PC-9 (cell line): ENCODE results near the gene IL17RB. TPM values are rescaled to one million over a fixed set of nuclear protein-coding genes. Genes with fewer than 3 reads are reported as not detected.

Source experiments
- BruUV-seq: library from RNA; stranded (reverse); fragments of 400-500 nt; replicated peaks from 2 replicates; lab custom pipeline; 2021; lab: Mats Ljungman, UMichigan
- CTCF ChIA-PET: fragments of 300-600 bp; sonication (Branson Sonifier 250); formaldehyde crosslinking; loops from one replicate; lab custom pipeline; 2022; ENCODE audit warnings: antibody characterized with exemption; lab: Charles Lee
- POLR2A ChIA-PET: fragments of 300-600 bp; sonication (Branson Sonifier 250); formaldehyde crosslinking; loops from one replicate; lab custom pipeline; 2022; ENCODE audit warnings: antibody characterized with exemption; ENCODE audit not compliant: unreplicated experiment; lab: Charles Lee
- DNase-seq, 2 experiments: peaks; one replicate each; pipeline versions ENCODE4 v3.0.0 to v3.0.0-alpha.2; 2015 to 2022; ENCODE audit warnings: mixed read lengths in 1 of 2
- H2AFZ ChIP-seq: fragments of 200-600 bp; sonication (generic); 2 replicates; pipeline ENCODE4 v1.8.1; 2017; ENCODE audit warnings: antibody characterized with exemption
- H3F3A ChIP-seq: fragments of 200-600 bp; sonication (generic); 2 replicates; pipeline ENCODE4 v1.8.1; 2017; ENCODE audit warnings: antibody characterized with exemption, mild to moderate bottlenecking, low read depth; ENCODE audit not compliant: insufficient read depth
- H3K27ac ChIP-seq: fragments of 200-600 bp; sonication (generic); 2 replicates; pipeline ENCODE4 v1.6.1; 2016; ENCODE audit warnings: mixed run types
- H3K27me3 ChIP-seq: fragments of 200-600 bp; sonication (generic); 2 replicates; pipeline ENCODE4 v1.6.1; 2016; ENCODE audit warnings: low read depth, mixed run types; ENCODE audit not compliant: insufficient read depth
- H3K36me3 ChIP-seq: fragments of 200-600 bp; sonication (generic); 2 replicates; pipeline ENCODE4 v1.6.1; 2016; ENCODE audit warnings: low read depth, mixed run types
- H3K4me1 ChIP-seq: fragments of 200-600 bp; sonication (generic); replicated peaks from 2 replicates; pipeline ENCODE4 v1.6.1; 2016; ENCODE audit warnings: mixed run types; ENCODE audit not compliant: insufficient read depth
- H3K4me2 ChIP-seq: fragments of 200-600 bp; sonication (generic); 2 replicates; pipeline ENCODE4 v1.6.1; 2017; ENCODE audit warnings: mixed run types
- H3K4me3 ChIP-seq: fragments of 200-600 bp; sonication (generic); 2 replicates; pipeline ENCODE4 v1.6.1; 2016; ENCODE audit warnings: mixed run types
- H3K79me2 ChIP-seq: fragments of 200-600 bp; sonication (generic); 2 replicates; pipeline ENCODE4 v1.6.1; 2017; ENCODE audit warnings: low read depth, mixed run types
- H3K9me2 ChIP-seq: fragments of 200-600 bp; sonication (generic); 2 replicates; pipeline ENCODE4 v1.8.1; 2017; ENCODE audit warnings: mild to moderate bottlenecking; ENCODE audit not compliant: insufficient read depth
- H3K9me3 ChIP-seq: fragments of 200-600 bp; sonication (generic); 2 replicates; pipeline ENCODE4 v1.8.1; 2016; ENCODE audit warnings: low read depth; ENCODE audit not compliant: insufficient read depth
- H4K20me1 ChIP-seq: fragments of 200-600 bp; sonication (generic); 2 replicates; pipeline ENCODE4 v1.8.1; 2017; ENCODE audit not compliant: insufficient read depth
- EZH2 ChIP-seq: fragments of 200-600 bp; sonication (generic); IDR thresholded peaks from 2 replicates; pipeline ENCODE4 v1.8.0; 2017; ENCODE audit warnings: antibody characterized with exemption, low read depth
- intact Hi-C: fragments of 100-400 bp; cut with micrococcal nuclease; formaldehyde crosslinking; loops from one replicate; pipeline ENCODE4 v1.10.0; 2022; ENCODE audit not compliant: unreplicated experiment
- total RNA-seq: library from RNA; stranded (reverse); gene quantifications from 2 replicates; pipeline ENCODE4 v1.2.3, GENCODE V29; 2021
- TF ChIP-seq, protein P1 (sequence below): fragments of 200-600 bp; sonication (generic); conservative IDR thresholded peaks from 2 replicates; pipeline ENCODE4 v1.6.1; 2017; ENCODE audit warnings: mixed run types, antibody characterized with exemption, mild to moderate bottlenecking, moderate library complexity

IL17RB gene
- total RNA-seq, 1 experiment from 2014 or later = not detected

DNA sequence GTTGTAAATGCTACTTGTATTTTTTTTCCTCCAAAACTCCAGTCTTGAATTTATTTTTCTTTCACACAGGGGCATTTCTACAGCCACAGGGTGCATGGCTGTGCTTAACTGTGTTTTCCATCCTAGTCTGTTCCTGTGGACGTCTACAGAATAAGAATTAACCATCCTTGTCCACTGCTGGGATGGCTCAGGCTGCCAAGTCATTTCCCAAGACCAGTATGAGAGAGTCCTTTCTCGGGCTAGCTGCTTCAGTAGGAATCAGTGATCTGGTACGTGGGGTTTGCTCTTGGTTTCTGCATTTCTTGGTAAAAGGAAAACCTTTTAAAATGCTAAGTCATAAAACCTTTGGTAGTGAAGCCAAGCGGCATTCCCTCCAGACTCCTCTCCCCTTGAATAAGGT is 29.9 kb upstream of the IL17RB start:
- CTCF ChIA-PET = no interaction called here
- H3F3A ChIP-seq = no peaks in the 10 kb centered on the region

DNA sequence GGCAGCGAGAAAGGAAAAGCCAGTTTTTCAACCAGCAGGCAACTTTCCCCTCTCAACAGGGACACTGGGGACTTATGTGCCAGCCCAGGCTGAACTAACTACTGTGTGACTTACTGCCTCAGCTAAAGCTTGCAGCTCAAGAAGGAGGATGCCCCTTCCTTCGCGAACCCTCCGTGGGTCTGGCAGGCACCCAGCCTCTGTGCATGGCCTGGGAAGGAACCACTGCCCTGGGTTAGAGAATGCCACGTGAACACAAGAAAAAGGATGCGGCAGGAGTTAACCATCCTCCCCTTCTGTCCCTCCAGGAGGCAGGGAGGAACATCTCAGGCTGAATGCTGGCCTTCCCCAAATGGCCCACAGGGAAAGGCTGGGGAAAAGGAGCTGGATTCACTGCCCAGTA is 29.2 kb upstream of the IL17RB start:
- Histone ChIP-seq H3K27me3 (peaks cover 92% of the 10 kb centered on the region), H2AFZ (no peak overlapping the region), H3K4me1 (no peaks in the 10 kb centered on the region), H3K9me2 (no peaks in the 10 kb centered on the region), H4K20me1 (no peaks in the 10 kb centered on the region), H3F3A (no peaks in the 10 kb centered on the region), H3K36me3 (no peaks in the 10 kb centered on the region), H3K4me3 (no peak overlapping the region), H3K9me3 (no peaks in the 10 kb centered on the region), H3K4me2 (no peak overlapping the region), H3K27ac (no peak overlapping the region), H3K79me2 (no peaks in the 10 kb centered on the region)
- no peak for DNase-seq
- ChIA-PET POLR2A (interaction anchor here (0.6 kb wide), 1 partner anchor 1138 kb away, joined by 5 read pairs; no protein-coding TSS in a partner anchor), CTCF (no interaction called here)
- intact Hi-C loops = no loop called here
- no peak for TF ChIP-seq EZH2
- TF ChIP-seq, protein P1, sequence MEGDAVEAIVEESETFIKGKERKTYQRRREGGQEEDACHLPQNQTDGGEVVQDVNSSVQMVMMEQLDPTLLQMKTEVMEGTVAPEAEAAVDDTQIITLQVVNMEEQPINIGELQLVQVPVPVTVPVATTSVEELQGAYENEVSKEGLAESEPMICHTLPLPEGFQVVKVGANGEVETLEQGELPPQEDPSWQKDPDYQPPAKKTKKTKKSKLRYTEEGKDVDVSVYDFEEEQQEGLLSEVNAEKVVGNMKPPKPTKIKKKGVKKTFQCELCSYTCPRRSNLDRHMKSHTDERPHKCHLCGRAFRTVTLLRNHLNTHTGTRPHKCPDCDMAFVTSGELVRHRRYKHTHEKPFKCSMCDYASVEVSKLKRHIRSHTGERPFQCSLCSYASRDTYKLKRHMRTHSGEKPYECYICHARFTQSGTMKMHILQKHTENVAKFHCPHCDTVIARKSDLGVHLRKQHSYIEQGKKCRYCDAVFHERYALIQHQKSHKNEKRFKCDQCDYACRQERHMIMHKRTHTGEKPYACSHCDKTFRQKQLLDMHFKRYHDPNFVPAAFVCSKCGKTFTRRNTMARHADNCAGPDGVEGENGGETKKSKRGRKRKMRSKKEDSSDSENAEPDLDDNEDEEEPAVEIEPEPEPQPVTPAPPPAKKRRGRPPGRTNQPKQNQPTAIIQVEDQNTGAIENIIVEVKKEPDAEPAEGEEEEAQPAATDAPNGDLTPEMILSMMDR = no peak
- BruUV-seq = no TSS peak

More for the DNA sequence above, 29.9 kb upstream of the IL17RB start:
- H3K4me3 ChIP-seq = no peak overlapping the region
- TF ChIP-seq, protein P1 = no peak
- no peak for TF ChIP-seq EZH2
- no peaks in the 10 kb centered on the region for H3K9me3 ChIP-seq
- no peaks in the 10 kb centered on the region for H3K79me2 ChIP-seq
- POLR2A ChIA-PET = no interaction called here
- H3K36me3 ChIP-seq = no peaks in the 10 kb centered on the region
- H3K4me2 ChIP-seq = no peak overlapping the region
- no peak overlapping the region for H2AFZ ChIP-seq
- H3K27me3 ChIP-seq = peaks cover 97% of the 10 kb centered on the region
- no peaks in the 10 kb centered on the region for H3K4me1 ChIP-seq
- H3K27ac ChIP-seq = no peak overlapping the region
- intact Hi-C loops = no loop called here
- BruUV-seq = no TSS peak
- no peaks in the 10 kb centered on the region for H4K20me1 ChIP-seq
- no peaks in the 10 kb centered on the region for H3K9me2 ChIP-seq
- DNase-seq = no peak

DNA sequence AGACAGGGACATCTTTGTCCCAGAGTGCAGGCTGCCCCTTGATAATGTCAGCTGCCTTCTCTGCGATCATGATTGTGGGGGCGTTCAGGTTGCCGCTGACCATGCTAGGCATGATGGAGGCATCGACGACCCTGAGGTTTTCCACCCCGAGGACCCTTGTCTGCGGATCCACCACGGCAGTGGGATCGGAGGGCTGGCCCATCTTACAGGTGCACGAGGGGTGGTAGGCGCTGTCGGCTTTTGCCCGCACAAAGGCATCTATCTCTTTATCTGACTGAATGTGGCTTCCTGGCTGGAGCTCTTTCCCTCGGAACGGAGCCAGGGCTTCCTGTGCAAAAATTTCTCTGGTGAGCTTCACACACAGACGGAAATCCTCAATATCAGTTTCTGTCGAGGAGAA is 28.6 kb upstream of the IL17RB start:
- Histone ChIP-seq H4K20me1 (no peaks in the 10 kb centered on the region), H3K4me2 (no peak overlapping the region), H3K4me3 (no peak overlapping the region), H3K4me1 (no peaks in the 10 kb centered on the region), H3F3A (no peaks in the 10 kb centered on the region), H3K27ac (no peak overlapping the region), H3K9me3 (no peaks in the 10 kb centered on the region), H2AFZ (no peak overlapping the region), H3K27me3 (peaks cover 89% of the 10 kb centered on the region), H3K36me3 (no peaks in the 10 kb centered on the region), H3K79me2 (no peaks in the 10 kb centered on the region), H3K9me2 (no peaks in the 10 kb centered on the region)
- intact Hi-C loops = no loop called here
- no TSS peak for BruUV-seq
- no peak for DNase-seq
- POLR2A ChIA-PET = no interaction called here
- CTCF ChIA-PET = no interaction called here
- TF ChIP-seq, protein P1 = no peak
- no peak for TF ChIP-seq EZH2
